Endometrial microvascular endothelial cells (primary cell): Measurements from ENCODE around the gene EPHA8. TPM values are rescaled to one million over a fixed set of nuclear protein-coding genes. Genes with fewer than 3 reads are reported as not detected.

ENCODE experiments used
- in situ Hi-C: cut with HindIII; loops from 2 replicates; pipeline ENCODE4 v1.10.0; 2017; ENCODE audit warnings: low sequenced_read_pairs, low pct_unique_long_range_greater_than_20kb; ENCODE audit errors: inconsistent ontology term
- total RNA-seq: library from RNA; depleted of rRNA; stranded (reverse); fragments of >200 nt; gene quantifications from one replicate; pipeline ENCODE4 v1.2.3, GENCODE V29; 2015; ENCODE audit errors: inconsistent ontology term

Gene EPHA8
- total RNA-seq, 1 donor from 2014 or later = not detected

DNA sequence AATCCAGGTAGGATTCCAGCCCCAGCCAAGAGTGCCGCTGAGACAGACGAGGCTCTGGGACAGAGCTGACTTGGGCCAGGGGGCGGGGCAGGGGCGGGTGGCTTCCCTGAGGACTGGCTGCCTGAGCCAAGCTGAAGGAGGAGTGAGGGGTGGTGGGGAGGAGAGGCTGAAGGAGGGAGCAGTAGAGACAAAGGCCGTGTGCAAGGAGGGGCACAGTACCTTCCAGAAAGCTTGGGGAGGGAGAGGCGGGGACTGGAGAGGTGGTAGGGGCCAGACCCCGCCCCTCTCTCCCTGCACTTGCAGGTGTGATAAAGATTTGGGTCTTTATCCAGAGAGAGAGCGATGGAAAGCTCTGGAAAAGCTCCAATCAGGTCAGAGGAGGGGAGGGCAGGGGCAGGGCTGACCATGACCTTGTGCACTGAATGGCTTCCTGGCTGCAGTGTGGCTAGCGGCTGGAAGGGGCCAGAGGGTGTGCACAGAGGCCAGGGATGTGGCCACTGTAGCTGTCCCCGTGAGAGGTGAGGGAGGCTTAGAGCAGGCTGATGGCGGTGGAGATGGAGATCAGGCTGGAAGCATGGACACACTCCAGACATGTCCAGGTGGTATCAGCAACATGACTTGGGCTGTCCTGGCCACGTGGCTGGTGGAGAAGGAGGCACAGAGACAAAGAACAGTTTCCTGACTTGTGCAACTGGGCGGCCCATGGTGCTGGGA, 6.7 kb upstream of the EPHA8 start:
- in situ Hi-C loops = no loop called here

DNA sequence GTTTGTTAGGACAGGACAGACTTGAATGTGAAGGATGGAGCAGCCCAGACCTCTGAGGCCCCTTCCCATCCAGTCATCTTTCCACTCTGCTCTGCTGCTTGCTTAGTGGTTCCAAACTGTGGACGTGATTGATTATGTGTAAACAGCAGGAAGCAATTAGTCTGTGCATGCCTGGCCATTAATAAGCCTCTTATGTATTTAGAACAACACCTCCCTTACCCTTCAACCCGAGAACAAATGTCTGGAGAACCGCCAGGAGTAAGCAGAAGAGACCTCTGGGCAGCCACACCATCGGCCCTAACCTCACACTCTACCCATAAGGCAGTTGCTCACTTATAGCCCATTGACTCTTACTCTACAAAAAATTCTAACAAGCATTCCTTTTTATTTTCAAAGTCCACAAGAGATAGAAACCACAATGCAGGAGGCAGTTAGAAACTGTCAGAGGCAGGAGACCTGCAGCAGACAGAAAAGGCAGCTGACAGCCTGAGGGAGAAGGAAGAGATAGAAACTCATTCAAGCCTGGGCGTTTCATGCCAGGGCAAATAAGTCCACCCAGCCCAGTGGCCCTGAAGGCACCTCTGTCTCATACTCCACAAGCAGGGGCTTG, 5.8 kb upstream of the EPHA8 start:
- in situ Hi-C loops = no loop called here

DNA sequence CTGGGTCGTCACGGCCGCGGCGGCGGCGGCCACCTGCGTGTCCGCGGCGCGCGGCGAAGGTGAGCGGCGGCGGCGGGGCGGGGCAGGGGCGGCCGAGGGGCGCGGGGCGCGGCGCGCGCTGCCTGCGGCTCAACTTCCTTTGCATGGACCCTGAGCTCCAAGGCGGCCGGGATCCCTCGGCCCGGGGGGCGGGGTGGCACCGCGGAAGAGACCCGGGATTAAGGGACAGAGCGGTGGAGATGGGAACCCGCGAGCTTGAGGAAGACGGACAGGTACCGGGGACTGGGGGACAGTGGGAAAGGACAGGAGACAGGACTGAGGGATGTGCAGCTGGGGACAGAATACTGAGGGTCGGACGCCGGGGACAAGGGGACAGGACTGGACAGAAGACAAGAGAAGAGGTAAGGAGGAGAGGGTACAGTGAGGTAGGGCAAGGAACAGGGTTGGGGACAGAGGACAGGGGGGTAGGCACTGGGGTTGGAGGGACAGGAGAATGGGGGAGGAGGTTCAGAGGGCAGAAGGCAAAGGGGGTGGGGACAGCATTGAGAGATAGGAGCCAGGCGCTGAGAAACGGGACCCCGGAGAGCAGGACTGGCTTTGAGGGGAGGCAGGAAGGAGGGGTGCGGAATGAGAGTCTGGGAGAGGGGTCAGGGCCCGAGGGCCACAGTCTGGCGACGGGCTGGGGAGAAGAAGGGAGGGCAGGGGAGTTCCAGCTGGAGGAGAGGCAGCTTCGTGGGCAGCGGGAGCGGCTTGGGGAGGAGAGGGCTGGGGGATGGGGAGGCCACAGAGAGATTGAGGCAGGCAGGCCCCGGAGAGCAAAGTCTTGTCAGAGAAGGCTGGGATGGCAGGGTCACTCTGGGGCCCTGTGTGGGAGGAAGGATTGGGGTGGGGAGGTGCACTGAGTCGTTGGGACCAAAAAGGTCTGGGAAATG, 648 bp downstream of the EPHA8 start:
- in situ Hi-C loops = no loop called here

DNA sequence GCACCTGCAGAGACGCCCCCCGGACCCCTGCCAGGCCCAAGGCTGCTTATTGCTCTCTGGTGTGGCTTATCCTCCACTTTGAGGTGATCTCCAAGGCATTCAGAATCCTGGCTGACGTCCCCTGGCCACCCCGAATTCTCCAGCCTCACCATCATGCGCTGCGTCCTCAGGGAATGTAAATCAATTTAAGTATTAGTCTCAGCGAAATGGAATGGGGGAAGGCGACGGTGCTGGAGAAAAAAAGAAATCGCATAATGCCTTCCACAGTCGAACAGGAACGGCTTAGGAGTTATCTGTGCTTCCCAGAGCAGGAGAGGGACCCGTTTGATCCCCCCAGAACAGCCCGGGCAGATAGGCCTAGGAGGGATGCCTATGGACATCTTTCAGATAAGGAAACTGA, 2.9 kb downstream of the EPHA8 start:
- in situ Hi-C loops = no loop called here

DNA sequence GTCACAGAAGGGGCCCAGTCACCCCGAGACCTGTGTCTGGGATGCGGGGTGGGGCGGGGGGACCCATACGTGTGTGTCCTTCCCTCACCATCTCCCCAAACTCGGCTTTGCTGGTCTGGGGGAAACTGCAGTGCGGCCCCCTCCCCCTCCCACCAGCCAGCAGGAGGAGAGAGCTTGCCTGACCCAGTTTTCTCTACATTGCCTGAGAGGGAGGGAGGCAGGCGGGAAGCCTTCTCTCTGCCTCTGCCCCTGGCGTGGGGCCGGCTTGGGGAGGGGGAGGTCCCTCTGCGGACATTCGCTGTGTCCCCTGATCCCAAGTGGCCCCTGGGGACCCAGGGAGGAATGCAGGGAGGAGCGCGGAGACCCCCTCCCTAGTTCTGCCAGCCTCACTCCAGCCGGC, 3.9 kb downstream of the EPHA8 start:
- in situ Hi-C loops = no loop called here

DNA sequence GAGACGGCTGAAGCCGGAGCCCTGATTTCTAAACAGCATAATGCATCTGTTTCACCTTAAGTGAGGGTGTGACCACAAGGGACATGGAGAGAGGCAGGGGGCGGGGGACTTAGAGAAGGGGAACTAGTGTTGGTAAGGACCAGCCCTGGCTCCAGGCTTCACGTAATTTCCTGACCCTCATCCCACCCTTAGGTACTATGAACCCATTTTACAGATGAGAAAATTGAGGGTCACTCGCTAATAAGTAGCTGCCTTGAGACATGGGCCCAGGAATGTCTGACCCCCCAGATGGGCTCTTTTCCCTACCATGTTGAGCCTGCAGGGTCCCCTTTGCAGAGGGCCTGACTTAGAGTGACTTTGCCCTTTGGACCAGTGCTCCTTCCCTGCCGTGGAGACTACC, 4.7 kb downstream of the EPHA8 start:
- in situ Hi-C loops = no loop called here

DNA sequence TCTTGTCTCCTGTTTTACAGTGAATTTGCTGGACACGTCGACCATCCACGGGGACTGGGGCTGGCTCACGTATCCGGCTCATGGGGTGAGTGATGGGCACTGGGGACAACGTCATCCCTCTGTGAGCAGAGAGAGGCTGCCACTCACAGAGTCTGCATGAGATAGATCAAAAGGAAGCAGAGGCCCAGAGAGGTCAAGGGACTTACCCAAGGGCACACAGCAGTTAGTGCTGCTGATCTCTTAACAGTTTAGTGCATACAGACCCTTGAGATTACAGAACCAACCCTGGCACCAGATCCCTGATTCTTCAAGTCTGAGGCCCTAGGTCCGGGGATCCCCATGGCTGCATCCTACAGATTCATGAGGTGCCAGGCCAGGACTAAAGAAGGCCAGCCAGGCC, 6.0 kb downstream of the EPHA8 start:
- in situ Hi-C loops = no loop called here

DNA sequence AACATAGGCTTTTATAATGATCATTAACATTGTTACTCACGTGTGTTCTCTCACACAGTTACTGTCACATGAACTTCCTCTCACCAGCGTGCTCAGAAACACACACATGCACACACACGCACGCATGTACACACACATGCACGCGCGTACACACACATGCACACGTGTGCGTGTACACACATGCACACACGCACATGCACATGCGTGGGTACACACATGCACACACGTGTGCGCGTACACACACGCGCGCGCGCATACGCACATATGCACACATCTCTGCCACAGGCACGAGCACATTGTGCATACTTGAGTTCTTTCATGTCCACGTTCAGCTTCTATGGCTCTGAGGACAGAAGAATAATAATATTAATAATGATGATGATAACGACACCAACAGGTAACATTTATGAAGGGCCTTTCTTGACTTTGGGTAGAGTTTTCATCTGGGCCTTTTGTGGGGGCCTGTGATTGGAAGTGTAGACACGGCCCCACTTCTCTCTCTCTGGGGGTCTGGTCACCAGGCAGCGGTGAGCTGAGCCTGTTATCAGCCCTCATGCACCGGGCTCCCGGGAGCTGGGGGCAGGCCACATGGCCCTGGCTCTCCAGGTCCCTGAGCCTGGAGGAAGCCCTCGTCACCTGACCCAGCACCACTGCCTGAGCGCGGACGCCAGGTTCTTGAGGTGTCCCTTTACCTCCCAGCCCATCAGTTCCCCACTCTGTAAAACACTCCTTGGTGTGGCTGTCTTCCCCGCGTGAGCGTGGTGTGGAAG, 7.0 kb downstream of the EPHA8 start:
- in situ Hi-C loops = no loop called here

DNA sequence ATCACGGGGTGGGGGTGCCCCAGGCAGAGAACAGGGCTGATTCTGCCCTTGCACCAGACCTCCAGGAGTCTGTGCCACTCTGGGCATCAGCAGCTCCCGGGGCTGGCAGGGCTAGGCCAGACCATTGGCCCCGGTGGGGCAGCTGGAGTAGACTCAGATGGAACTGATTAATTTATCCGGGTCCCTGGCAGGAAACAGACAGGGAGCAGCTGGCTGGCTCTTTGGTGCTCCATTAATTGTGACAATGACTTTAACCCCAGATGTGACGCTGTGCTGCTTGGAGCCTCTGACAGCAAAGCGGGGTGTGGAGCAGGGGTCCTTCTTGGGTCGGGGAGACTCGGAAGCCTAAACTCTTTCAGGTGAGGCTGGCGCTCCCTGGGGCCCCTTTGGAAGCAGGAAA, 9.5 kb downstream of the EPHA8 start:
- in situ Hi-C loops = no loop called here

DNA sequence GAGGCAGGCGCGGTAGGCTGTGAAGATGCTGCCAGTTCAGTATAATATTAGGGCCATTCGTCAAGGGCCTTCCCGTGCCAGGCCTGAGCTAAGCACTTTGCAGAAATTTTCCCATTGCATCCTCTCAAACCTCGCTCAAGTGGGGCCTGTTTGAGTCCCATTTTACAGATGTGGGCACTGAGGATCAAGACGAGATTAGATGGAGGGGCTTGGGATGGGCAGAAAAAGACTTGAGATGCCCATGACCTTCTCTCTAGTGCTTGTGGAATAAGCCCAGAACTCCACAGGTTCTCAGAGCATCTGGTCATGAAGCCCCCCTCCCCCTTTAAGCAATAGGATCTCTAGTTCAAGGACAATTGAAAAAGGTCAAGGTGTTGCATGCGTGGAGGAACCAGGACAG, 9.9 kb downstream of the EPHA8 start:
- in situ Hi-C loops = no loop called here

DNA sequence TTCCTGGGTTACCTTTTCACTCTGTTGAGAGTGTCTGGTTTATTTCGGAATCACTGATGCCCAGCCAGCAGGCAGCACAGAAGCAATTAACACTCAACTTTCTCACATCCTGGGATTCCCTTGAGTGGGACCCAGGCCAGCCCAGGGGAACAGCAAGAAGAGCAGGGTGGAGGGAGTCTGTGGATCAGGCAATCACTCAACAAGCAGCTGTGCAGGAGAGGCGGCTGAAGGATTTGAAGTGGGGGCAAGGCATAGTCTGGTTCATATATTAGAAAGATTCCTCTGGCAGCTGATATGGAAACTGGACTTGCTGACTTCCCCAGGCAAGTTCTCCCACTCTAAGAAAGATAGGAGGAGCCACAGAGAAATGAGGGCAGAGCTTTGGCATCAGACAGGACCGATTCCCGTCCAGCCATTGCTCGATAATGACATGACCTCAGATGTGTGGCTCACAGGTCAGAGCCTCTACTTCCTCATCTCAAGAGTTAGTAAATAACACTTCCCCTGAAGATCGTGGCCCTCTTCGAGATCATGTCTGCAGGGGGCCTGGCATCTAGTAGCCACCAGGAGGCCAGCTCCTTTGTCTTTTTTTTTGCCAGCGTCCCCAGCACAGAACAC, 12.4 kb downstream of the EPHA8 start:
- in situ Hi-C loops = no loop called here

DNA sequence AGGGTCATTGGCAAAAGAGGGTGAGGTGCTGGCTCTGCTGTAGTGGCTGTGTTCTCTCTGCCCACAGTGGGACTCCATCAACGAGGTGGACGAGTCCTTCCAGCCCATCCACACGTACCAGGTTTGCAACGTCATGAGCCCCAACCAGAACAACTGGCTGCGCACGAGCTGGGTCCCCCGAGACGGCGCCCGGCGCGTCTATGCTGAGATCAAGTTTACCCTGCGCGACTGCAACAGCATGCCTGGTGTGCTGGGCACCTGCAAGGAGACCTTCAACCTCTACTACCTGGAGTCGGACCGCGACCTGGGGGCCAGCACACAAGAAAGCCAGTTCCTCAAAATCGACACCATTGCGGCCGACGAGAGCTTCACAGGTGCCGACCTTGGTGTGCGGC, 12.9 kb downstream of the EPHA8 start:
- in situ Hi-C loops = no loop called here

DNA sequence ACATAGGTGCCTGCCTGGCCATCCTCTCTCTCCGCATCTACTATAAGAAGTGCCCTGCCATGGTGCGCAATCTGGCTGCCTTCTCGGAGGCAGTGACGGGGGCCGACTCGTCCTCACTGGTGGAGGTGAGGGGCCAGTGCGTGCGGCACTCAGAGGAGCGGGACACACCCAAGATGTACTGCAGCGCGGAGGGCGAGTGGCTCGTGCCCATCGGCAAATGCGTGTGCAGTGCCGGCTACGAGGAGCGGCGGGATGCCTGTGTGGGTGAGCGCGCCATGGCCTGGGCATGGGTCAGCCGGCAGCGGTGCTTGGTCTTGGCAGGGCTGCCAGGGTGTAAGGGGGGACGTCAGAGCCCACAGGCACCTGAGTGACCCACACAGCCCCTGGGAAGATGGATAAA, 13.3 kb downstream of the EPHA8 start:
- in situ Hi-C loops = no loop called here

DNA sequence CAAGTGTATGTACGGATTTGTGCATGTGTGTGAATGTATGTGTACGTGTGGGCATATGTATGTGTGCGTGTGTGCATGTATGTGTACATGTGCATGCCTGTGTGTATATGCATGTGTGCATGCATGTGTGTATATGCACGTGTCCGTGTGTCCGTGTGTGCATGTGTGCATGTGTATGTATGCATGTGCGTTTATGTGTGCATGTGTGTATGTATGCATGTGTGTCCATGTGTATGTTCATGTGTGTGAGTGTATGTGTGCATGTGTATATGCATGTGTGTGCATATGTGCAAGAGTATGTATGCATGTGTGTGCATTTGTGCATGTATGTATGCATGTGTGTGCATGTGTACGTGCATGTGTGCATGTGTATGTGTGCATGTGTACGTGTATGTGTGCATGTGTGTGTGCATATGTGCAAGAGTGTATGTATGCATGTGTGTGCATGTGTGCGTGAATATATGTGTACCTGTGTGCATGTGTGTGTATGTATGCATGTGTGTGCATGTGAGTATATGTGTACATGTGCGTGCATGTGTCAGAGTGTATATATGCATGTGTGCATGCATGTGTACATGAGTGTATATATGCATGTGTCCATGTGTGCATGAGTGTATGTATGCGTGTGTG, 15.6 kb downstream of the EPHA8 start:
- in situ Hi-C loops = no loop called here

DNA sequence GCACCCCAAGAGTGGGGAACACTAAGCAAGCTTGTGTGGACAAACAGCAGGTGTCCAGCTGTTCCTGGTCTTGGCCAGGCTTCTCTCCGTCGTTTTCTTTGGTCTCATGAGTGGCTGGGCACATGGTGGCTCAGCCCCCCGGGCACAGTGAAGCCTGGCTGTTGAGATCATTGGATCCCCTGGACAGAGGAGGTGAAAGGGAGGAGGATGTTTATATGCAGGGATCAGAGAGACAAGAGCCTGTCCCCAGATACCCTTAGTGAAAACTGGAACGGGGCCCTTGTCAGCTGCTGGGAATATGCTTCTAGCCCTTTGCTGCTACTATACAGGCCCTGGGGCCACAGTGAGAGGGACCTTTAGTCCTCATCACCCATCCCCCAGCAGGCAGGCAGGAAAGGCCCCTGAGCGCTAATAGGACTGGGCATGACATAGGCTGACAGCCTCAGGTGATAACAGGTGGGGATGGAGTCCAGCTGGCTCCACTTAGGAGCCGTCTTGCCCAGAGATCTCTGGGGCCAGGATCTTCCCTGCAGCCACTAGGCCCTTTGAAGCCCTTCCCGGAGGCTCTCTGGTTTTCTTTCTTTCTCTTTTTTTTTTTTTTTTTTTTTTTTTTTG, 16.4 kb downstream of the EPHA8 start:
- in situ Hi-C loops = no loop called here

DNA sequence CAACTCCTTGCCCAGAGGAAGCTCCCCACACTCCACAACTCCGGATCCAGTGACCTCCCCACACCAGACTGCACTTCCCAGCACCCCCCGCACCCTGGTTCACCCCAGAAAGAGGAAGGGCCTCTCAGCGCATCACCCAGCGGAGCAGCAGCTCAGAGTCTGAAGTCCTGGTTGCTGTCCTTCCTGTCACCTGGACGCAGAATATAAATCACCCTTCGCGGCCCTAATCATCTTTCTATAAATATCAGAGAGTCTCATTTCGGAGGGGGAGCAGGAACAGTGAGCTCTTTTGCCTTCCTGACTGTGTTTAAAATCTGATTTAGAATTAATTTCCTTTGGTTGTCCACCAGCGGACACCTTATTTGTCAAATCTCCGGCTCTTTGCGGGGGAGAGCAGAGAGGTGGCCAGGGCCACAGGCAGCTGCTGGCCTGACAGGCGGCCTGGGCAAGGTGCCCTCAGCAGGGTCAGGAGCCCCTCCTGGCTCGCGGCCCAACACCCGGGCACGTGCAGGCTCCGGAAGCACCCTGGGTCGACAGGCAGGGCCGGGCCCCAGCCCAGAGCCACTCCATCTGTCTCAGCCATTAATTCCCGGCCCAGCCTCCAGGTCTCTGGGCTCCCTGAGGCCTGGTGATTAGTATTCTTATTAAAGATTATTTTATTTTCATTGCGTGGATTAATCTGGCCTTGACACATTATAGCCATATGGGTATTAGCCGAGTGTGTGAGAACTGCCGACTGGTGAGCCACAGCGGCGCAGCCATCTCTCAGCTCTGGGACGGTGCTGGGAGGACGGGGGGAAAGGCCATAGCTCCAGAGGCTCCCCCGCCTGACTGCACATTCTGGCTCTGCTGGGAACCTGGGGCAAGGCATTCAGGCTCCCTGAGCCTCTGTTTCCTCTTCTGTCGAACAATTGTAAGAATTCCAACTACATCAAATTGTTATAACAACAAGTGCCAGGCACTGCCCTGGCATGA, 19.7 kb downstream of the EPHA8 start:
- in situ Hi-C loops = no loop called here

DNA sequence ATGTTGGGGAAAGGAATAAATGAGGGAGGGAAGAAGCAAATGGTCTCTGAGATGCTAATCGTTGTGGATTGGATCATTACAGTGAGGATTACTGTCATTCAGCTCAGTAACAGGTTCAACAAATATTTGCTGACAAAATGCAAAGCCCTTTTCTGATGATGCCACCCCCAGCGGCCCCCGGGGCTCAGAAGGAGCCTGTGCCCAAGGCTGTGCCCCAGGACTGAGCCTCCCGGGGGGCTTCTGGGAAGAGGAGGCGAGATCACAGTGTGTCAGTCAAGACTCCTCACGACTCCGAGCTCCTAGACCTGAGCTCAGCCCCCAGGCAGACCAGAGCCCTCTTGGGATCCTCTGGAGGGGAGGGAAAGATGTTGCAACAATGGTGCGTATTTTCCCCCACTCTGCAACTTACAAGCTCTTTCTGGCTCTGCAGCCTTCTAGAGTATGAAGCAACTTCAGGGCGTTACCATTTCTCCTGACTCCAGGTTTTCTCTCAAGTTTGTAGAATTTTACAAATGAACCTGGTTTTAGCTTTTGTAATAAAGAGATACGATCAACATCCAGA, 20.8 kb downstream of the EPHA8 start:
- in situ Hi-C loops = no loop called here
